ENCODE measurements around the gene GPR89B. TPM values are rescaled to one million over a fixed set of nuclear protein-coding genes. Genes with fewer than 3 reads are reported as not detected.

The GPR89B gene
- polyA plus RNA-seq, 1 donor from 2014 or later, result 54.7 TPM

DNA sequence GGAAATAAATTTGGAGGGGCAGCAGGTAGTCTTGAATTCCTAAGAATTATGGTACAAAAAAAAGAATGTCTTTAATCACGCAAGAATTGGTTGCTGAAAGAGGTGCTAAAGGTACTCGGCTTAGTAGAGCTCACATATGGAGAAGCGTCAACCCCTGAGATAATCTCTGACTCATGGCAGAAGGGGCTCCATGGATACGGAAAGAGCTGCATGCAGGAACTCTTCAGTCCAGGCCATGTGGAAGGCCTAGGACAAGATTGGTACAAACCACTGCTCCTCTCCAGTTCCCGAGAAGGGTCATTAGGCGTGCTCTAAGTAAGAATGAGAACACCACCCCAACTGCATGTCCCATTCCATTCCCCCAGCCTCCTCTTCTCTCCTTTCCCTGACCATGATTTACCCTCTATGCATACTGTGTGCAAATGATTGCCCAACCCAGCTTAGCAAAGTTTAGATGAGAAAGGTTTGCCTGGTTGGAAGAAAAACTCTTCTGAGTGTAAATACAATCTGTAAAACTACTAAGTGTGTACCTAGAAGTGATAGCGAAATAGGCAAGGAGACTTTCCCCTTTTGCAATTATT lies 14.8 kb upstream of the GPR89B start:
- no peak overlapping the region for H2AFZ ChIP-seq (ENCODE audit: low read depth, low read length)
- H3K9me3 ChIP-seq (ENCODE audit: low read length), result no peaks in the 10 kb centered on the region
- H3K4me2 ChIP-seq (ENCODE audit: low read length), result no peak overlapping the region
- H4K20me1 ChIP-seq (ENCODE audit: insufficient read depth), result no peaks in the 10 kb centered on the region
- H3K79me2 ChIP-seq (replicated peaks; ENCODE audit: insufficient read depth, low read length), result no peaks in the 10 kb centered on the region
- H3K9me2 ChIP-seq (ENCODE audit: insufficient read depth, low read length), result no peaks in the 10 kb centered on the region
- no peak overlapping the region for H3K9ac ChIP-seq (ENCODE audit: low read length)
- no peak for TF ChIP-seq MXI1 (conservative IDR thresholded peaks at IDR 0.05; ENCODE audit: poor library complexity, severe bottlenecking)
- TF ChIP-seq, protein P1, sequence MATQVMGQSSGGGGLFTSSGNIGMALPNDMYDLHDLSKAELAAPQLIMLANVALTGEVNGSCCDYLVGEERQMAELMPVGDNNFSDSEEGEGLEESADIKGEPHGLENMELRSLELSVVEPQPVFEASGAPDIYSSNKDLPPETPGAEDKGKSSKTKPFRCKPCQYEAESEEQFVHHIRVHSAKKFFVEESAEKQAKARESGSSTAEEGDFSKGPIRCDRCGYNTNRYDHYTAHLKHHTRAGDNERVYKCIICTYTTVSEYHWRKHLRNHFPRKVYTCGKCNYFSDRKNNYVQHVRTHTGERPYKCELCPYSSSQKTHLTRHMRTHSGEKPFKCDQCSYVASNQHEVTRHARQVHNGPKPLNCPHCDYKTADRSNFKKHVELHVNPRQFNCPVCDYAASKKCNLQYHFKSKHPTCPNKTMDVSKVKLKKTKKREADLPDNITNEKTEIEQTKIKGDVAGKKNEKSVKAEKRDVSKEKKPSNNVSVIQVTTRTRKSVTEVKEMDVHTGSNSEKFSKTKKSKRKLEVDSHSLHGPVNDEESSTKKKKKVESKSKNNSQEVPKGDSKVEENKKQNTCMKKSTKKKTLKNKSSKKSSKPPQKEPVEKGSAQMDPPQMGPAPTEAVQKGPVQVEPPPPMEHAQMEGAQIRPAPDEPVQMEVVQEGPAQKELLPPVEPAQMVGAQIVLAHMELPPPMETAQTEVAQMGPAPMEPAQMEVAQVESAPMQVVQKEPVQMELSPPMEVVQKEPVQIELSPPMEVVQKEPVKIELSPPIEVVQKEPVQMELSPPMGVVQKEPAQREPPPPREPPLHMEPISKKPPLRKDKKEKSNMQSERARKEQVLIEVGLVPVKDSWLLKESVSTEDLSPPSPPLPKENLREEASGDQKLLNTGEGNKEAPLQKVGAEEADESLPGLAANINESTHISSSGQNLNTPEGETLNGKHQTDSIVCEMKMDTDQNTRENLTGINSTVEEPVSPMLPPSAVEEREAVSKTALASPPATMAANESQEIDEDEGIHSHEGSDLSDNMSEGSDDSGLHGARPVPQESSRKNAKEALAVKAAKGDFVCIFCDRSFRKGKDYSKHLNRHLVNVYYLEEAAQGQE (IDR thresholded peaks at IDR 0.05; ENCODE audit: borderline replicate concordance), result no peak
- no peak for TF ChIP-seq POLR2AphosphoS5 (IDR thresholded peaks at IDR 0.05)
- TF ChIP-seq EP300 (conservative IDR thresholded peaks at IDR 0.05; ENCODE audit: poor library complexity, severe bottlenecking), result no peak
- TF ChIP-seq EZH2 (IDR thresholded peaks at IDR 0.05; ENCODE audit: borderline replicate concordance, insufficient read depth, low read length, poor library complexity, severe bottlenecking), result no peak
- TF ChIP-seq RAD21 (conservative IDR thresholded peaks at IDR 0.05), result no peak
- no peak for TF ChIP-seq TAF1 (IDR thresholded peaks at IDR 0.05; ENCODE audit: low read depth)
- TF ChIP-seq, protein P2, sequence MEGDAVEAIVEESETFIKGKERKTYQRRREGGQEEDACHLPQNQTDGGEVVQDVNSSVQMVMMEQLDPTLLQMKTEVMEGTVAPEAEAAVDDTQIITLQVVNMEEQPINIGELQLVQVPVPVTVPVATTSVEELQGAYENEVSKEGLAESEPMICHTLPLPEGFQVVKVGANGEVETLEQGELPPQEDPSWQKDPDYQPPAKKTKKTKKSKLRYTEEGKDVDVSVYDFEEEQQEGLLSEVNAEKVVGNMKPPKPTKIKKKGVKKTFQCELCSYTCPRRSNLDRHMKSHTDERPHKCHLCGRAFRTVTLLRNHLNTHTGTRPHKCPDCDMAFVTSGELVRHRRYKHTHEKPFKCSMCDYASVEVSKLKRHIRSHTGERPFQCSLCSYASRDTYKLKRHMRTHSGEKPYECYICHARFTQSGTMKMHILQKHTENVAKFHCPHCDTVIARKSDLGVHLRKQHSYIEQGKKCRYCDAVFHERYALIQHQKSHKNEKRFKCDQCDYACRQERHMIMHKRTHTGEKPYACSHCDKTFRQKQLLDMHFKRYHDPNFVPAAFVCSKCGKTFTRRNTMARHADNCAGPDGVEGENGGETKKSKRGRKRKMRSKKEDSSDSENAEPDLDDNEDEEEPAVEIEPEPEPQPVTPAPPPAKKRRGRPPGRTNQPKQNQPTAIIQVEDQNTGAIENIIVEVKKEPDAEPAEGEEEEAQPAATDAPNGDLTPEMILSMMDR (IDR thresholded peaks at IDR 0.05; ENCODE audit: poor library complexity, severe bottlenecking), result no peak
- TF ChIP-seq SMC3 (conservative IDR thresholded peaks at IDR 0.05; ENCODE audit: poor library complexity), result no peak
- no peak overlapping the region for H3K27ac ChIP-seq (ENCODE audit: low read length)
- H3F3A ChIP-seq (ENCODE audit: insufficient read depth, low read length, poor library complexity, severe bottlenecking), result no peaks in the 10 kb centered on the region
- H3K27me3 ChIP-seq (ENCODE audit: insufficient read depth, low read depth, low read length), result no peaks in the 10 kb centered on the region
- H3K36me3 ChIP-seq (ENCODE audit: insufficient read depth, low read length), result no peaks in the 10 kb centered on the region
- H3K4me3 ChIP-seq (ENCODE audit: low read length), result no peak overlapping the region

DNA sequence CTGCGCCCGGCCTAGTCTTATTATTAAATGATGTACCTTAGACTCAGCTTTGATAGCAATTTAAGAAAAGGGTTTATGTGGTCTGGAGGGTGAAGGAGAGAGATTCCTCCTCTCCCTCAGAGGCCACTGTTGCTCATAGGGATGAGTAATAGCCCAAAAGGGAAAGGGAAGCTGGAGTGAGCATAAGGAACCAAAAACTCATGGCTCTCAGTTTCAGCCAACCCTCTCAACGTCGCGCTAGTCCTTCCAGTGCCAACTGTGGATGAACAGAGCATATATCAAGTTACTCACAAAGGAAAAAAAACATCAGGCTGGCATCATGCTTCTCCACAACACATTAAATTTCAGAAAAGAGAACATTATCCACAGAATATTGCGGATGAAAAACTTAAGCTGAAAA lies 8.3 kb upstream of the GPR89B start:
- Histone ChIP-seq H3K9ac (ENCODE audit: low read length) (no peak overlapping the region), H3K9me3 (ENCODE audit: low read length) (no peaks in the 10 kb centered on the region), H3K27me3 (ENCODE audit: insufficient read depth, low read depth, low read length) (no peaks in the 10 kb centered on the region), H4K20me1 (ENCODE audit: insufficient read depth) (no peaks in the 10 kb centered on the region), H3F3A (ENCODE audit: insufficient read depth, low read length, poor library complexity, severe bottlenecking) (no peaks in the 10 kb centered on the region), H2AFZ (ENCODE audit: low read depth, low read length) (no peak overlapping the region), H3K4me2 (ENCODE audit: low read length) (no peak overlapping the region), H3K4me3 (ENCODE audit: low read length) (no peak overlapping the region), H3K79me2 (replicated peaks; ENCODE audit: insufficient read depth, low read length) (no peaks in the 10 kb centered on the region), H3K9me2 (ENCODE audit: insufficient read depth, low read length) (no peaks in the 10 kb centered on the region), H3K27ac (ENCODE audit: low read length) (no peak overlapping the region), H3K36me3 (ENCODE audit: insufficient read depth, low read length) (no peaks in the 10 kb centered on the region)
- no peak for TF ChIP-seq POLR2AphosphoS5 (IDR thresholded peaks at IDR 0.05)
- TF ChIP-seq, protein P1 (IDR thresholded peaks at IDR 0.05; ENCODE audit: borderline replicate concordance), result no peak
- TF ChIP-seq EZH2 (IDR thresholded peaks at IDR 0.05; ENCODE audit: borderline replicate concordance, insufficient read depth, low read length, poor library complexity, severe bottlenecking), result no peak
- TF ChIP-seq RAD21 (conservative IDR thresholded peaks at IDR 0.05), result no peak
- TF ChIP-seq EP300 (conservative IDR thresholded peaks at IDR 0.05; ENCODE audit: poor library complexity, severe bottlenecking), result no peak
- TF ChIP-seq, protein P2 (IDR thresholded peaks at IDR 0.05; ENCODE audit: poor library complexity, severe bottlenecking), result no peak
- no peak for TF ChIP-seq SMC3 (conservative IDR thresholded peaks at IDR 0.05; ENCODE audit: poor library complexity)
- no peak for TF ChIP-seq TAF1 (IDR thresholded peaks at IDR 0.05; ENCODE audit: low read depth)
- TF ChIP-seq MXI1 (conservative IDR thresholded peaks at IDR 0.05; ENCODE audit: poor library complexity, severe bottlenecking), result no peak
